Globus pallidus (tissue), 1 donor: ENCODE results near the gene C16orf89.

Experiments used
- DNase-seq: peaks from one replicate; pipeline ENCODE4 v3.0.0-alpha.2; 2015; ENCODE audit warnings: low spot score

The C16orf89 gene

DNA sequence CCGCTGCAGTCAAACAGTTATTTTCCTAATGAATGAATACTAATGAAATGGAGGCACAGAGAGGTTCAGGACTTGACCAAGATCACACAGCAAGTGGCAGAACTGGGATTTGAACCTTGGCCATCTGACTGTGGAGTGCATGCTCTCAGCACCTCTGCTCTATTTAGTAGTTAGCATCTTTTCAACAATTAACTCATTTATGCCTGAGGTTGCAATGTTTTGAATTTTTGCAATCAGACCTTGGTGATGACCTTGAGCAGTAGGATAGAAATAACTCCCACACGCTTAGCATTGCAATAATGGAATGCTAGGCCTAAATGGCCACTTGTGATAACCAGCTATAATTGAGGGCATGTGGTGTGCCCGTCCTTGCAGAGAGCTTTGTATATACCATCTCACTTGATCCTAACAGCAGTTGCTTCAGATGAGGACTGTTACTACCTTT is 63.0 kb downstream of the C16orf89 start:
- no peak for DNase-seq

DNA sequence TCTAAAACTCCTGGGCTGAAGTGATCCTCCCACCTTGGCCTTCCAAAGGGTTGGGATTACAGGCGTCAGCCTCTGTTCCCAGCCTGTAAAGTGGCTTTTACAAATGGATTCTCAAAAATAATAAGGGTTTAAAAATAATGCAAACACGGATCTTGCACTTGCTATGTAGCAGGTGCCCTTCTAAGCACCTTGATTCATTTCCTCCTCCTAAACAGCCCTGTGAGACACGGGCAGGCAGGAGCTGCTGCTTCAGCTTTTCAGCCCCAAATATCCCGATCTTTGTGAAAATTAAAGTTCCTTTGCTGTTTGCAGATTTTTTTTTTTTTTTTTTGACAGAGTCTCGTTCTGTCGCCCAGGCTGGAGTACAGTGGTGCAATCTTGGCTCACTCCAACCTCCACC is 63.8 kb downstream of the C16orf89 start:
- no peak for DNase-seq

DNA sequence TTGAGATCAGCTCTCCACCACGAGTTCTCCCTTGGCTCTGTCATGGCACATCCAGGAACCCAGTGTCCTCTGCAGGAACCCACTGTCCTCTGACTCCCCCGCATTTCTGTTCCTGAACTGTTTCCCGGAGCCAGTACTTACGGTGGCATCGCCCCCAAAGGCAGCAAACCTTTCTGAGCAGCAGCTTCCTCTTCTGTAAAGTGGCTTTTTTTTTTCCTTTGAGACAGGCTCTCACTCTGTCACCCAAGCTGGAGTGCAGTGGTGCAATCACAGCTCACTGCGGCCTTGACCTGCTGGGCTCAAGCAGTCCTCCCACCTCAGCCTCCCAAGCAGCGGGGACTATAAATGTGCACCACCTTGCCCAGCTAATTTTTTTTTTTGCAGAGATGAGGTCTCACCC is 64.2 kb downstream of the C16orf89 start:
- DNase-seq, result no peak

DNA sequence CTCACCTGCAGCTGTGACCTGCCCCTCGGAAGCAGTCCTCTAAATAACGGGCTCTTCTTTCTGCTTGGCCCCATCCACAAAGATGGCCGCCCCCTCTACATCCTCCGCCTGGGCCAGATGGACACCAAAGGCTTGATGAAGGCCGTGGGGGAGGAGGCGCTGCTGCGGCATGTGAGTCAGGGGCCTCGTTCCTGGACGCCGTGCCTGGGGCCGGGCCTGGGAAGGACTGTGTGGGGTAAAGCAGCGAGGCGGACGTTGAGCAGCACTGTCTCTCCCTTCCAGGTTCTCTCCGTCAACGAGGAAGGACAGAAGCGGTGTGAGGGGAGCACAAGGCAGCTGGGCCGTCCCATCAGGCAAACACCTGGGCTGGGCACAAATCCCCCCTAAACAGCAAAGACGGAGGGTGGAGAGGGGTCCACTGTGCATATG is 65.2 kb downstream of the C16orf89 start:
- no peak for DNase-seq

DNA sequence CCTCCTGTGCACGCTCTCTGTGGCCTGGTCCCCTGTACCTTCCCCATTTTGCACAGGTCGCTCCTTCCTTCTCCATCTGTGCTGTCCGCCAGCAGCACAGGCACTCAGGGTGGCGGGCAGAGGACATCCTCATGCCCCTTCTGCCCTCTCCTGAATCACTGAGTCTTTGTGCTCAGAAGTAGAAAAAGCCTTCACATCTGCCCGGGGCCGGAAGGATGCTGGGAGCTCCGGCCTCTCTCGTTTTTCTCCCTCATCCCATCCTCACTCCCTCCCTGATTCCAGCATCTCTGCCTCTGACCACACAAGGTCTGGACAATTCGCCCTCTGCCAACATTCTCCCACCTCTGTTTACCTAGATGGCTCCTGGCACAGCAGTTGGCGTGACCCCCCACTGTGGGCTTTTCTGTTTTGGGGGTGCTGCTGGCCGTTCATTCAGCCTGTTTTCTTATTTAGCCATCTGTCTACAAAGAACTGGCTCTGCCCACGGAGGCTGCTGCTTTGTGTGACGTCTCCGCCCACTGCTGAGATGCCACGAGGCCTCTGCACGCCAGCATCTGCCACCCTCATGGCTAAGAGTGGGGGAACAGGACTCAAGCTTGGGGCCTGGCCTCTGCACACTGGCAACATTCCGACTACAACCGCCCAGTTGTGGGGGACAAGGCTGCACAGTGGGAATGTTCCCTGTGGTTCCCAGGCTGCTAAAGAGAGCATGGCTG is 70.9 kb downstream of the C16orf89 start:
- DNase-seq, result peak; percentile 82
